Epithelial cell of umbilical artery (primary cell): ENCODE data around the gene TRH. TPM values are rescaled to one million over a fixed set of nuclear protein-coding genes. Genes with fewer than 3 reads are reported as not detected.

Experiments
- total RNA-seq: library from RNA; depleted of rRNA; stranded (reverse); fragments of >200 nt; gene quantifications from 2 replicates; pipeline ENCODE4 v1.2.3, GENCODE V29; 2014

TRH gene
- total RNA-seq = not detected in 2 replicates

GRCh38 chr3:129974564-129974832 is at the start of gene TRH:
Gene TRH, plus strand, starts transcription at chr3:129974720. Its CDS starts 1,097 bp downstream, at chr3:129975817.

Other genes with a start within 250 kb of the TRH start
- gene TMCC1, start 81.0 kb upstream of the TRH start, total RNA-seq = 10.7 and 15.0 TPM in 2 replicates
- not detected in 2 replicates for gene ALG1L2, start 107.1 kb downstream of the TRH start, total RNA-seq